NCI-H1694 treated with DMSO at 0.1 percent for 48 hours (cell line): ENCODE measurements around the gene EHBP1.
"Not testable (repeated sequence)": the region's sequence is repeated elsewhere in the genome, so short reads cannot be mapped to it uniquely, and the experiment has no call there.

ENCODE experiments used
- DNase-seq: peaks from one replicate; lab custom pipeline; 2025; lab: John Stamatoyannopoulos, UW

EHBP1 gene

GRCh38 chr2:62705859-62706720, 577 bp downstream of the EHBP1 start:
- DNase-seq: peak; percentile 14

- DNase-seq: no peak
These were observed 1.4 kb downstream of the EHBP1 start for GRCh38 chr2:62706721-62707521.

- DNase-seq: no peak
These were observed 3.2 kb downstream of the EHBP1 start for GRCh38 chr2:62708751-62709150.

GRCh38 chr2:62711832-62712494, 6.5 kb downstream of the EHBP1 start:
- DNase-seq: no peak

GRCh38 chr2:62713196-62713595, 7.7 kb downstream of the EHBP1 start:
- not testable (repeated sequence) for DNase-seq

GRCh38 chr2:62713837-62714236, 8.3 kb downstream of the EHBP1 start:
- no peak for DNase-seq

- DNase-seq: no peak
These were observed 11.3 kb downstream of the EHBP1 start for GRCh38 chr2:62716768-62717167.

GRCh38 chr2:62717503-62718081, 12.1 kb downstream of the EHBP1 start:
- DNase-seq: no peak

GRCh38 chr2:62718225-62718822, 12.8 kb downstream of the EHBP1 start:
- DNase-seq: no peak

- no peak for DNase-seq
These were observed 14.2 kb downstream of the EHBP1 start for GRCh38 chr2:62719757-62720156.

- no peak for DNase-seq
These were observed 17.2 kb downstream of the EHBP1 start for GRCh38 chr2:62722679-62723078.

- DNase-seq: no peak
These were observed 17.7 kb downstream of the EHBP1 start for GRCh38 chr2:62723253-62723652.

GRCh38 chr2:62724106-62724505, 18.6 kb downstream of the EHBP1 start:
- no peak for DNase-seq

GRCh38 chr2:62724886-62725711, 19.6 kb downstream of the EHBP1 start:
- DNase-seq: no peak

- no peak for DNase-seq
These were observed 20.2 kb downstream of the EHBP1 start for GRCh38 chr2:62725712-62726055.

- no peak for DNase-seq
These were observed 21.9 kb downstream of the EHBP1 start for GRCh38 chr2:62727259-62727867.

- DNase-seq: no peak
These were observed 22.5 kb downstream of the EHBP1 start for GRCh38 chr2:62727876-62728566.

GRCh38 chr2:62731275-62731674, 25.8 kb downstream of the EHBP1 start:
- DNase-seq: no peak

- no peak for DNase-seq
These were observed 26.8 kb downstream of the EHBP1 start for GRCh38 chr2:62732262-62732777.

GRCh38 chr2:62733546-62733945, 28.0 kb downstream of the EHBP1 start:
- DNase-seq: no peak
